Choroid plexus epithelial cell (primary cell): Measurements from ENCODE around the gene ASB3.

Source experiments
- DNase-seq: peaks from one replicate; pipeline ENCODE4 v3.0.0-alpha.2; 2010; ENCODE audit warnings: low read depth
- H3K4me3 ChIP-seq: 2 replicates; pipeline ENCODE4 v1.5.1; 2011; ENCODE audit warnings: low read depth, mild to moderate bottlenecking, control low read depth, low read length, moderate library complexity
- TF ChIP-seq, protein P1 (sequence below): conservative IDR thresholded peaks from 2 replicates; pipeline ENCODE4 v1.5.1; 2011; ENCODE audit warnings: low read depth, mild to moderate bottlenecking, control low read depth, inconsistent platforms, low read length, moderate library complexity

The ASB3 gene

DNA sequence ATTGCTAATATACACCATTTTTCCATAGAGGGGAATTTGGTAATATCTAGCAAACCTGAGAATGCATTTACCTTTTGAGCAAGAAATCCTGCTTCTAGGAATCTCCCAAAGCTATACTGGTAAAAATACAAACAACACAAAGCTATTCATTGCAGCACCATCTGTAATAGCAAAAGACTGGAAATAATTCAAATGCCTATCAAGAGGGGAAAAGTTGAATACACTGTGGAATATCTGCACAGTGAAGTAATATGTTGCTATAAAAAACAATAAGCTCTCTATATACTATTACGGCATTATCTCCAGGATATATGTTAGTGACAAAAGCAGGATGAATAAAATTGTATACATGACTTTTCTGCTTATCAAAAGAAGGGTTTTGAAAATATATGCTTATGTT is 131.5 kb downstream of the ASB3 start:
- DNase-seq, result no peak
- H3K4me3 ChIP-seq, result no peak overlapping the region
- TF ChIP-seq, protein P1, sequence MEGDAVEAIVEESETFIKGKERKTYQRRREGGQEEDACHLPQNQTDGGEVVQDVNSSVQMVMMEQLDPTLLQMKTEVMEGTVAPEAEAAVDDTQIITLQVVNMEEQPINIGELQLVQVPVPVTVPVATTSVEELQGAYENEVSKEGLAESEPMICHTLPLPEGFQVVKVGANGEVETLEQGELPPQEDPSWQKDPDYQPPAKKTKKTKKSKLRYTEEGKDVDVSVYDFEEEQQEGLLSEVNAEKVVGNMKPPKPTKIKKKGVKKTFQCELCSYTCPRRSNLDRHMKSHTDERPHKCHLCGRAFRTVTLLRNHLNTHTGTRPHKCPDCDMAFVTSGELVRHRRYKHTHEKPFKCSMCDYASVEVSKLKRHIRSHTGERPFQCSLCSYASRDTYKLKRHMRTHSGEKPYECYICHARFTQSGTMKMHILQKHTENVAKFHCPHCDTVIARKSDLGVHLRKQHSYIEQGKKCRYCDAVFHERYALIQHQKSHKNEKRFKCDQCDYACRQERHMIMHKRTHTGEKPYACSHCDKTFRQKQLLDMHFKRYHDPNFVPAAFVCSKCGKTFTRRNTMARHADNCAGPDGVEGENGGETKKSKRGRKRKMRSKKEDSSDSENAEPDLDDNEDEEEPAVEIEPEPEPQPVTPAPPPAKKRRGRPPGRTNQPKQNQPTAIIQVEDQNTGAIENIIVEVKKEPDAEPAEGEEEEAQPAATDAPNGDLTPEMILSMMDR, result no peak

DNA sequence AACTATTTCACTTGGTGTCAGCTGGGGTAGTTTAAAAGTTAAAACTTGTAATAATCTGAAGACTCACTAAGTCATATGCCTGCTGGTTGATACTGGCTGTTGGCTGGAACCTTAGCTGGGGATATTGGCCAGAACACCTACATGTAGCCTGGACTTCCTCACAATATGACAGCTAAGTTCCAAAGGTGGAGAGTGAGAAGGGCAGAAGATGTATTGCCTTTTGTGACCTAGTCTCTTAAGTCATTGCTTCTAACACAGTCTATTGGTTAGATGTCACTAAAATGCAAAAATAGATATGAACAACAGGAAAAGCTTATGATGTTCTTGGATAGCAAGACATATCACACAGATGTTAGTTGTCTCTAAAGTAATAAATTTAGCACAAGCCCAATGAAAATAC is 132.4 kb downstream of the ASB3 start:
- no peak for DNase-seq
- H3K4me3 ChIP-seq, result no peak overlapping the region
- TF ChIP-seq, protein P1, result no peak

DNA sequence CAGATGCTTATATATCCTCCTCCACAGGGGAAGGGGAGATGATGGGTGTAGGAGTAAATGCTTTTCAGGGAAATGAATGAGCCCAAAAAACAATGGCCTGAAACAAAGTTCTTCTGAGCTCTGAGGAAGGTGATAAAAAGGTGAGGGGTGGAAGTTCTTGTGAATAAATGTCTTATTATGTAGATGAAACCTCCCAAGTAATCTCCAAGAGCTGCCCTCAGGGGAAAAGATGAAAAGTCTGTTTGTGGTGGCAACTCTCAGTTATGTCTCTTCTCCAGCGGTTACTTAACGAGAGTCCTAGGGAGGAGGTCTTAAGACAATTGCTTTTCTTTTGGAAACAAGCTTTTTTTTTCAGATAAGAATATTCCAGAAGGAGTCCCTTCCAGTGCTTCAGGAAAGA is 134.6 kb downstream of the ASB3 start:
- no peak overlapping the region for H3K4me3 ChIP-seq
- DNase-seq, result no peak
- TF ChIP-seq, protein P1, result no peak

DNA sequence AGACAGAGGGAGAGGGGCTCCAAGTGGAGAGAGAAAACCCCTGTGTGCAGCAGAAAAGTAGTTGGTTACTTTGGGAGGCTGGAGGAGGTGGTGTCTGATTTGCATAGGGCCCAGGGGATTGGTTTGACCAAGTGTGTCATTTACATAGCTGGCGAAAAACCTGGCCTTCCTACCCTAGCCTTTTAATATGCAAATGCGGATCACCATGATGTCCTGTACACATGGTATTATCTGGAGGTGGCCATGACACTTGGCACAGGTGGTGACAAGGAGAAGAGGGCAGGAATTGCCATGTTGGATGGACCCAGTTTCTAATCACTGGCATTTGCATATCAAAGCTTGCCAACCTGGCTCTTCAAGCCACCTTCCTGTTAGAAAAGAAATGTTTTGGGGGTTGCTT is 140.0 kb downstream of the ASB3 start:
- TF ChIP-seq, protein P1, result no peak
- DNase-seq, result no peak
- no peak overlapping the region for H3K4me3 ChIP-seq

DNA sequence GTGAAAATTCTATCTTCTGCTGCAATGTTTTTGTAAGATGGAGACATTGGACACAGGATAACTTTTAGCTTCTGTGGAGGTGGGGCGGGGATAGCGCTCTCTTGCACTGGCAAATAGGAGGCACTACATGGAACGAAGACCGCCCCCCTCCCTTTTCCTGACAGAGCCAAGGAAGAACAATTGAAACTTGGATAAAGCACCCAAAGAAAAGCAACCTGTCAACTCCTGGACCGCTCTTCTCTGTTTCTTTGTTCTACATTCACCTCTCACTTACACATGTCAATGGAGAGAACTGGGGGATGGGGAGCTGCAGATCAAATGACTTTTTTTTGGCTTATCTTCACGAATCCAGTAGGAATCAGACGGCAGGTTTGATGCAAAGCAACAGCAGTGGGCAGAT is 145.5 kb downstream of the ASB3 start:
- TF ChIP-seq, protein P1, result no peak
- no peak for DNase-seq
- no peak overlapping the region for H3K4me3 ChIP-seq

DNA sequence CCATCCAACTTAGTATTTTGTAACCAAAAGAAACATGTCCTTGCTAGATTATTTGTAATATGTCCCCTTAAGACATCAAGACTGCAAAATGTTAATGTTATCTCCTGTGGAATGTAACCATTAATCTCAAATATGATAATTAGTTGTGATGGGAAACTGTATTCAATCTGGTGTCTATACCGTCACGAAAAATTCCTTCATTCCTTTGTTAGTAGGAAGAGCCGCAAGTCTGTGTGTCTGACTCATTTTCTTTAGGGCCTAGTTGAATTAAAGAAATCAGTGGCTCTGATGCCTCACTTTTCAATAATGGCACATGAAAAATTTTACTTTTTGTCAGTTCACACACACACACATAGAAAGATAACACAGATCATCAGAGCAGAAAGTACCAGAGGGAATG is 146.3 kb downstream of the ASB3 start:
- no peak overlapping the region for H3K4me3 ChIP-seq
- TF ChIP-seq, protein P1, result no peak
- peak; percentile 2 for DNase-seq

DNA sequence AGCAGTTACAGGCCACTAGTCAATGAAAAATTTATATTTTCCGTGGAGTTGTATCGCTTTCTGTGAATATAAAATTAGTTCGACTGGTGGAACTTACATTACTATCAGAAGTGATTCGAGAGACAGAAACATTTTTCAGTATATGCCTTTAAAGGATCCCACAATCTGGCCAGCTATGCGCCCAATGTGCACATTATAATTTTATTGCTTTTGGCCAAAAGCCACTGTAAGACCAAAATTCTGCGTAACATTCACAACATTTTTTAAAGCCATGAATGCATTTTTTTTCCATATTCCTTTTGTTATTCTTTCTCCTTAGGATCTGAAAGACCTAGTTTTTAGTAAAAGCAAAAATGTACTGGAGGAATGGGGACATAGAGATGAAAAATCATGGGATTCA is 150.2 kb downstream of the ASB3 start:
- DNase-seq, result peak; percentile 16
- H3K4me3 ChIP-seq, result no peak overlapping the region

More for the DNA sequence above, 150.2 kb downstream of the ASB3 start:
- TF ChIP-seq, protein P1, result no peak
